ENCODE results near the gene GID8.

Gene GID8

GRCh38 chr20:62938105-62938888 lies at the start of gene GID8:
Gene GID8 (plus strand): TSS chr20:62938147. CDS start chr20:62941503, 3,356 bp downstream.
- peak; percentile 62 for DNase-seq

GRCh38 chr20:62888406-62888805 lies 49.5 kb upstream of the GID8 start:
- no peak for DNase-seq

- DNase-seq: no peak
Measured at GRCh38 chr20:62888910-62889309, 49.0 kb upstream of the GID8 start.

GRCh38 chr20:62889411-62889810 lies 48.5 kb upstream of the GID8 start:
- no peak for DNase-seq

GRCh38 chr20:62889871-62890270 lies 48.1 kb upstream of the GID8 start:
- no peak for DNase-seq

- no peak for DNase-seq
Measured at GRCh38 chr20:62890444-62890843, 47.5 kb upstream of the GID8 start.

GRCh38 chr20:62891111-62891510 lies 46.8 kb upstream of the GID8 start:
- peak; percentile 39 for DNase-seq

- no peak for DNase-seq
Measured at GRCh38 chr20:62892348-62893304, 45.3 kb upstream of the GID8 start.

GRCh38 chr20:62893700-62894099 lies 44.2 kb upstream of the GID8 start:
- DNase-seq: no peak

- no peak for DNase-seq
Measured at GRCh38 chr20:62894261-62894660, 43.7 kb upstream of the GID8 start.

- DNase-seq: no peak
Measured at GRCh38 chr20:62895539-62895938, 42.4 kb upstream of the GID8 start.

- DNase-seq: no peak
Measured at GRCh38 chr20:62896526-62896925, 41.4 kb upstream of the GID8 start.

GRCh38 chr20:62897666-62898065 lies 40.3 kb upstream of the GID8 start:
- no peak for DNase-seq

- DNase-seq: no peak
Measured at GRCh38 chr20:62898093-62898964, 39.6 kb upstream of the GID8 start.

GRCh38 chr20:62898970-62899632 lies 38.8 kb upstream of the GID8 start:
- peak; percentile 64 for DNase-seq

- no peak for DNase-seq
Measured at GRCh38 chr20:62899633-62900051, 38.3 kb upstream of the GID8 start.

GRCh38 chr20:62900052-62900691 lies 37.8 kb upstream of the GID8 start:
- DNase-seq: peak; percentile 78

- DNase-seq: no peak
Measured at GRCh38 chr20:62900692-62901584, 37.0 kb upstream of the GID8 start.

- no peak for DNase-seq
Measured at GRCh38 chr20:62901891-62902290, 36.1 kb upstream of the GID8 start.

- peak; percentile 27 for DNase-seq
Measured at GRCh38 chr20:62902926-62903615, 34.9 kb upstream of the GID8 start.
